K562 (cell line): Measurements from ENCODE around the gene RWDD1. TPM values are rescaled to one million over a fixed set of nuclear protein-coding genes. Genes with fewer than 3 reads are reported as not detected.

Experiments
- ARHGAP35 ChIP-seq: fragments of 450-650 bp; IDR thresholded peaks from 2 replicates; pipeline ENCODE4 v1.6.1; 2018; ENCODE audit not compliant: partially characterized antibody
- BMI1 ChIP-seq: fragments of 150-350 bp; IDR thresholded peaks from 2 replicates; pipeline ENCODE4 v1.6.1; 2014; ENCODE audit warnings: low read length
- CREB1 ChIP-seq, 2 experiments: sonication (generic) in 1 of 2; formaldehyde crosslinking in 1 of 2; IDR thresholded peaks; 2 replicates each; pipeline versions ENCODE4 v1.6.1 to v1.8.0; 2012 to 2022; ENCODE audit warnings: inconsistent platforms in 1 of 2, mild to moderate bottlenecking in 1 of 2, missing genetic modification reagents in 1 of 2, moderate library complexity in 1 of 2
- CSDE1 ChIP-seq, 2 experiments: fragments of 450-650 bp; IDR thresholded peaks; 2 replicates each; pipeline ENCODE4 v1.6.1; 2016; ENCODE audit warnings: mild to moderate bottlenecking in 1 of 2
- ERF ChIP-seq: fragments of 450-650 bp; formaldehyde crosslinking; IDR thresholded peaks from 2 replicates; pipeline ENCODE4 v1.4.0; 2020; ENCODE audit warnings: mild to moderate bottlenecking, mixed read lengths
- HSF4 ChIP-seq: fragments of 250-450 bp; sonication (Bioruptor Pico); IDR thresholded peaks from 2 replicates; pipeline ENCODE4 v2.1.2; 2022; ENCODE audit warnings: mild to moderate bottlenecking, moderate library complexity, borderline replicate concordance
- IRF9 ChIP-seq: fragments of 450-650 bp; IDR thresholded peaks from 2 replicates; pipeline ENCODE4 v1.6.1; 2016; ENCODE audit warnings: missing biosample characterization, missing genetic modification characterization
- MYC ChIP-seq, 2 experiments: fragments of 250-450 bp in 1 of 2; sonication (Bioruptor Pico) in 1 of 2; IDR thresholded peaks; 2 replicates each; pipeline versions ENCODE4 v1.5.1 to v1.6.1; 2012 to 2021; ENCODE audit warnings: low read depth in 2 of 2, borderline replicate concordance in 1 of 2, improper control_type of control experiment in 1 of 2, low read length in 1 of 2, mild to moderate bottlenecking in 1 of 2, moderate library complexity in 1 of 2
- NFRKB ChIP-seq: fragments of 450-650 bp; IDR thresholded peaks from 2 replicates; pipeline ENCODE4 v1.6.1; 2016; ENCODE audit warnings: low read depth
- POLR2AphosphoS2 ChIP-seq: IDR thresholded peaks from 2 replicates; pipeline ENCODE4 v1.6.1; 2012; ENCODE audit warnings: low read length, improper control_type of control experiment
- POLR2G ChIP-seq: fragments of 200-400 bp; formaldehyde crosslinking; IDR thresholded peaks from 2 replicates; pipeline ENCODE4 v1.6.1; 2017; ENCODE audit warnings: low read depth, mild to moderate bottlenecking, antibody characterized with exemption, low read length, moderate library complexity
- POLR3A ChIP-seq: IDR thresholded peaks from 2 replicates; pipeline ENCODE4 v1.6.1; 2011; ENCODE audit warnings: borderline replicate concordance, mild to moderate bottlenecking, moderate library complexity; ENCODE audit not compliant: insufficient read length, insufficient read depth; ENCODE audit errors: extremely low read depth
- PTTG1 ChIP-seq: fragments of 450-650 bp; IDR thresholded peaks from 2 replicates; pipeline ENCODE4 v1.6.1; 2016; ENCODE audit warnings: low read depth, mild to moderate bottlenecking, missing genetic modification characterization, missing compliant biosample characterization
- PURB ChIP-seq: sonication (generic); formaldehyde crosslinking; IDR thresholded peaks from 2 replicates; pipeline ENCODE4 v1.9.0; 2021; ENCODE audit warnings: low read depth, mild to moderate bottlenecking, missing genetic modification reagents
- RBM14 ChIP-seq: fragments of 200-400 bp; formaldehyde crosslinking; IDR thresholded peaks from 2 replicates; pipeline ENCODE4 v1.6.1; 2018; ENCODE audit warnings: low read depth, mild to moderate bottlenecking, low read length, moderate library complexity, borderline replicate concordance; ENCODE audit not compliant: insufficient read depth
- SMAD3 ChIP-seq: fragments of 450-650 bp; formaldehyde crosslinking; conservative IDR thresholded peaks from 2 replicates; pipeline ENCODE4 v1.4.0; 2020; ENCODE audit warnings: mild to moderate bottlenecking
- SMAD4 ChIP-seq: fragments of 250-450 bp; sonication (Bioruptor Pico); conservative IDR thresholded peaks from 2 replicates; pipeline ENCODE4 v1.8.0; 2021; ENCODE audit warnings: inconsistent platforms, mild to moderate bottlenecking, moderate library complexity
- SUPT5H ChIP-seq: fragments of 450-650 bp; IDR thresholded peaks from 2 replicates; pipeline ENCODE4 v1.6.1; 2016
- TBP ChIP-seq: optimal IDR thresholded peaks from 2 replicates; pipeline ENCODE3; 2011; ENCODE audit warnings: low read depth, low read length, improper control_type of control experiment
- TEAD4 ChIP-seq, 2 experiments: sonication (generic) in 1 of 2; formaldehyde crosslinking in 1 of 2; IDR thresholded peaks; 2 replicates each; pipeline versions ENCODE4 v1.6.1 to v1.8.0; 2012 to 2022; ENCODE audit warnings: borderline replicate concordance in 1 of 2, inconsistent platforms in 1 of 2, low read length in 1 of 2, mild to moderate bottlenecking in 1 of 2, missing genetic modification reagents in 1 of 2
- THRAP3 ChIP-seq: fragments of 450-650 bp; IDR thresholded peaks from 2 replicates; pipeline ENCODE4 v1.6.1; 2016; ENCODE audit warnings: mild to moderate bottlenecking, inconsistent platforms, borderline replicate concordance
- TRIM24 ChIP-seq, 2 experiments: fragments of 450-650 bp; IDR thresholded peaks; 2 replicates each; pipeline ENCODE4 v1.6.1; 2016
- ZBTB8A ChIP-seq: fragments of 450-650 bp; IDR thresholded peaks from 2 replicates; pipeline ENCODE4 v1.6.1; 2018; ENCODE audit warnings: mild to moderate bottlenecking, moderate library complexity; ENCODE audit not compliant: partially characterized antibody
- ZFPM2 ChIP-seq: fragments of 250-450 bp; sonication (Bioruptor Pico); IDR thresholded peaks from 2 replicates; pipeline ENCODE4 v1.5.1; 2022; ENCODE audit warnings: mild to moderate bottlenecking
- ZNF165 ChIP-seq: fragments of 250-450 bp; sonication (Bioruptor Pico); IDR thresholded peaks from 2 replicates; pipeline ENCODE4 v1.4.0; 2020; ENCODE audit warnings: borderline replicate concordance
- ZNF23 ChIP-seq: fragments of 250-450 bp; sonication (Bioruptor Pico); IDR thresholded peaks from 2 replicates; pipeline ENCODE4 v1.4.0; 2020; ENCODE audit warnings: mild to moderate bottlenecking
- polyA plus RNA-seq, 8 experiments: library from polyadenylated mRNA; depleted of rRNA in 4 of 8; stranded (reverse) in 5 of 8; unstranded in 3 of 8; fragments of >200 nt; fragmentation: Nextera tagmentation in 2 of 8; fragmentation: Illumina TruSeq in 1 of 8; extraction: Ambion mirVana in 2 of 8; extraction: Trizol in 1 of 8; gene quantifications; 2 replicates each; pipeline versions ENCODE4 v1.2.1 to v1.2.3, GENCODE V29; 2011 to 2014; ENCODE audit warnings: inconsistent platforms in 1 of 8, missing spikeins in 1 of 8
- total RNA-seq, 7 experiments: library from RNA; depleted of rRNA in 6 of 7; stranded (reverse); fragments of >200 nt in 6 of 7; fragmentation: Illumina TruSeq in 2 of 7; extraction: Trizol in 2 of 7; gene quantifications; 2 replicates each; pipeline versions ENCODE4 v1.2.1 to v1.2.3, GENCODE V29; 2011 to 2021; ENCODE audit warnings: low replicate concordance in 1 of 7

The RWDD1 gene
- total and polyA plus RNA-seq, 9 of the 15 experiments (the other 6 are each of a cell fraction or from before 2014, with no cell fraction given): 31.9 to 89.8 (median 48.7) TPM

DNA sequence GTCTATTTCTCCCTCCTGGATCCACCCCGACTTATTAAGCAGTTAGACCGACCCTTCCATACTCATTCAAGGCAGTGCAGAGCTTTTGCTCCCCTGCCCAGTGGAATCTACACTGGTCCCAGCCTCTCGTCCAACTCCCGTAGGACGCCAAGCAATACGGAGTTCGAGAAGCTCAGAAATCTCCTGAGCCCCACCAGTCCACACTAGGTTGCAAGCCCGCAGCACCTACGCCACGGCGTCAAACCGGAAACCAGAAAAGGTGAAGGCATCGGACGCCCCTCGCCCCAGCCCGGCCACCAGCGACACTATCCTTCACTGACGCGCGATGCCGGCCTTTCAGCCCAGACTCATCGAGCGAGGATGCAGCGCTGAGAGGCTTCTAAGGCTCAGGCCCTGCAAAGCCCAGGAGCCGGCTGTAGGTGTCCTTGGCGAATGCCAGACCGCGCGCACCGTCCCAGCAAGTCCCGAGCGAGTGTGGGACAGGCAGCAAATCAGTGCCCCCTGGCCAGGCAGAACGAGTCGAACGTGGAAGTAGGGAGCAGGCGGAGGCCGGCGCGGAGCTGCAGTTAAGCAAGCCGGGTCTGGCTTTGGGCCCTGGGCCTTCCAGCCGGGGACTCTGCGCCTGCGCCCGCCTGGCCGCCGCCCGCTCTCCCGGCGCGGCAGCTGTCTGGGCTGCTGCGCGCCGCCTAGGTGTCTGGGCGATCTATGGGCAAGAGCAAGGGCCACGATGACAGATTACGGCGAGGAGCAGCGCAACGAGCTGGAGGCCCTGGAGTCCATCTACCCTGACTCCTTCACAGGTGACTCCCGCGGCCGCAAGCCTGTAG is at the start of gene RWDD1 (continued):
- TF ChIP-seq CREB1 (IDR thresholded peaks at IDR 0.05): peak; percentile 65; the same call in 1 of the 2 replicates
- TF ChIP-seq CREB1 (CRISPR knock-in tag; IDR thresholded peaks at IDR 0.05): peak; percentile 73; the same call in 1 of the 2 replicates
- TF ChIP-seq POLR3A: no peak
- no peak for TF ChIP-seq RBM14
- TF ChIP-seq TEAD4 (IDR thresholded peaks at IDR 0.05; ENCODE audit: low read length): no peak; the same call in 1 of the 2 replicates
- no peak for TF ChIP-seq TEAD4 (CRISPR knock-in tag; IDR thresholded peaks at IDR 0.05; ENCODE audit: borderline replicate concordance)
- 0 out of 2 replicates have a peak, but pooled peaks have one; percentile 25 for TF ChIP-seq NFRKB
- no peak for TF ChIP-seq ZFPM2 (CRISPR knock-in tag)
- no peak for TF ChIP-seq IRF9 (tag)
- TF ChIP-seq HSF4 (CRISPR knock-in tag): no peak
- TF ChIP-seq BMI1: peak; percentile 26; the same call in 1 of the 2 replicates
- peak; percentile 97 for TF ChIP-seq SMAD4
- TF ChIP-seq ERF: peak; percentile 18; the same call in 1 of the 2 replicates
- TF ChIP-seq TRIM24 (IDR thresholded peaks at IDR 0.05): peak in 1 of 2 experiments; percentile 47; a peak in 1 of 4 replicates
- TF ChIP-seq THRAP3: no peak
- TF ChIP-seq ZNF23 (CRISPR knock-in tag): no peak
- TF ChIP-seq SUPT5H: peak; percentile 94
- TF ChIP-seq PTTG1 (tag): no peak
- TF ChIP-seq ZNF165 (CRISPR knock-in tag): no peak
- TF ChIP-seq TBP: peak; percentile 80
- no peak for TF ChIP-seq PURB
- TF ChIP-seq SMAD3 (CRISPR knock-in tag): no peak
- peak; percentile 84 for TF ChIP-seq MYC (IDR thresholded peaks at IDR 0.05; ENCODE audit: low read depth, low read length)
- 0 out of 2 replicates have a peak, but pooled peaks have one; percentile 30 for TF ChIP-seq MYC (CRISPR knock-in tag; IDR thresholded peaks at IDR 0.05; ENCODE audit: borderline replicate concordance, low read depth)
- TF ChIP-seq POLR2G: peak; percentile 97
- TF ChIP-seq POLR2AphosphoS2: no peak
- TF ChIP-seq CSDE1 (IDR thresholded peaks at IDR 0.05): no peak
- no peak for TF ChIP-seq ZBTB8A
- no peak for TF ChIP-seq ARHGAP35
